Measurements from ENCODE around the gene DMRTA2.

GRCh38 chr1:50441183-50441582, 17.9 kb upstream of the DMRTA2 start:
- TF ChIP-seq CTCF (IDR thresholded peaks at IDR 0.05), result no peak
- TF ChIP-seq POLR2A (IDR thresholded peaks at IDR 0.05), result no peak
